Muscle of leg (tissue), 11 donors: ENCODE results near the gene PRG3. TPM values are rescaled to one million over a fixed set of nuclear protein-coding genes. Genes with fewer than 3 reads are reported as not detected.

ENCODE experiments used
- DNase-seq: peaks from one replicate; pipeline ENCODE4 v3.0.0; 2013
- H3K27ac ChIP-seq: one replicate; pipeline ENCODE4 v1.5.1; 2013; ENCODE audit warnings: mild to moderate bottlenecking, low read length, control low read depth
- H3K27me3 ChIP-seq: one replicate; pipeline ENCODE4 v1.6.1; 2013; ENCODE audit warnings: low read length; ENCODE audit not compliant: control insufficient read depth, insufficient read depth
- H3K36me3 ChIP-seq: one replicate; pipeline ENCODE4 v1.6.1; 2013; ENCODE audit warnings: low read length; ENCODE audit not compliant: control insufficient read depth, insufficient read depth
- H3K4me1 ChIP-seq: one replicate; pipeline ENCODE4 v1.6.1; 2013; ENCODE audit warnings: low read length; ENCODE audit not compliant: control insufficient read depth, insufficient read depth
- H3K4me3 ChIP-seq: one replicate; pipeline ENCODE4 v1.5.1; 2013; ENCODE audit warnings: low read length, control low read depth
- H3K9me3 ChIP-seq: replicated peaks from 2 replicates; pipeline ENCODE4 v1.6.1; 2013; ENCODE audit warnings: low read depth, low read length; ENCODE audit not compliant: control insufficient read depth
- WGBS: methylation state at CpG from one replicate; pipeline ENCODE4 v1.1.5; 2013; ENCODE audit warnings: missing lambda C conversion rate; ENCODE audit not compliant: insufficient coverage; 5-methylcytosine and 5-hydroxymethylcytosine counted together
- polyA plus RNA-seq, 8 donors: library from polyadenylated mRNA; unstranded; fragments of 120-200 nt; gene quantifications; one replicate each; pipeline versions ENCODE4 v1.2.1 to v1.2.3, GENCODE V29; 2013; ENCODE audit warnings: inconsistent platforms in 1 of 8, low replicate concordance in 1 of 8; ENCODE audit not compliant: insufficient read length in 8 of 8, insufficient read depth in 1 of 8
- total RNA-seq: library from RNA; stranded (reverse); fragments of 120-200 nt; gene quantifications from one replicate; pipeline ENCODE4 v1.2.4, GENCODE V29; 2013

Gene PRG3
- total and polyA plus RNA-seq, 9 donors = 0.14 to 1.3 (median 0.33) TPM; not detected in 2

GRCh38 chr11:57399972-57400578 is 19.1 kb upstream of the PRG3 start:
- H3K9me3 ChIP-seq = no peaks in the 10 kb centered on the region
- H3K27me3 ChIP-seq = no peaks in the 10 kb centered on the region
- 89% methylated on average over 1 of the region's 4 CpGs for WGBS
- no peak overlapping the region for H3K4me3 ChIP-seq
- no peak for DNase-seq
- no peak overlapping the region for H3K27ac ChIP-seq
- H3K36me3 ChIP-seq = no peaks in the 10 kb centered on the region
- H3K4me1 ChIP-seq = no peaks in the 10 kb centered on the region

- Histone ChIP-seq H3K9me3 (no peaks in the 10 kb centered on the region), H3K4me3 (no peak overlapping the region), H3K27me3 (no peaks in the 10 kb centered on the region), H3K27ac (no peak overlapping the region), H3K36me3 (no peaks in the 10 kb centered on the region), H3K4me1 (no peaks in the 10 kb centered on the region)
- no peak for DNase-seq
- no CpG with 5 or more reads among the region's 5 CpGs for WGBS
Measured at GRCh38 chr11:57399221-57399620, 18.3 kb upstream of the PRG3 start.

GRCh38 chr11:57397394-57397990 is 16.5 kb upstream of the PRG3 start:
- Histone ChIP-seq H3K27me3 (no peaks in the 10 kb centered on the region), H3K9me3 (no peaks in the 10 kb centered on the region), H3K4me1 (no peaks in the 10 kb centered on the region), H3K36me3 (no peaks in the 10 kb centered on the region), H3K27ac (no peak overlapping the region), H3K4me3 (no peak overlapping the region)
- no peak for DNase-seq
- WGBS = 76% methylated on average over 4 of the region's 4 CpGs

- Histone ChIP-seq H3K4me3 (no peak overlapping the region), H3K4me1 (no peaks in the 10 kb centered on the region), H3K36me3 (no peaks in the 10 kb centered on the region), H3K27me3 (no peaks in the 10 kb centered on the region), H3K9me3 (no peaks in the 10 kb centered on the region), H3K27ac (no peak overlapping the region)
- 40% methylated on average over 1 of the region's 2 CpGs for WGBS
- DNase-seq = no peak
Measured at GRCh38 chr11:57396744-57397143, 15.8 kb upstream of the PRG3 start.

- Histone ChIP-seq H3K27me3 (no peaks in the 10 kb centered on the region), H3K36me3 (no peaks in the 10 kb centered on the region), H3K4me1 (no peaks in the 10 kb centered on the region), H3K27ac (no peak overlapping the region), H3K9me3 (no peaks in the 10 kb centered on the region), H3K4me3 (no peak overlapping the region)
- no peak for DNase-seq
- 89% methylated on average over 10 of the region's 11 CpGs for WGBS
Measured at GRCh38 chr11:57395905-57396623, 15.1 kb upstream of the PRG3 start.

GRCh38 chr11:57394203-57394965 is 13.4 kb upstream of the PRG3 start:
- H3K4me1 ChIP-seq = no peaks in the 10 kb centered on the region
- no peaks in the 10 kb centered on the region for H3K9me3 ChIP-seq
- no peaks in the 10 kb centered on the region for H3K27me3 ChIP-seq
- H3K27ac ChIP-seq = no peak overlapping the region
- no peaks in the 10 kb centered on the region for H3K36me3 ChIP-seq
- no peak for DNase-seq
- no peak overlapping the region for H3K4me3 ChIP-seq
- WGBS = 75% methylated on average over 4 of the region's 4 CpGs

GRCh38 chr11:57392763-57393105 is 11.8 kb upstream of the PRG3 start:
- no peak overlapping the region for H3K27ac ChIP-seq
- H3K4me1 ChIP-seq = no peaks in the 10 kb centered on the region
- peaks cover 4% of the 10 kb centered on the region for H3K27me3 ChIP-seq
- no CpG with 5 or more reads among the region's 4 CpGs for WGBS
- no peaks in the 10 kb centered on the region for H3K36me3 ChIP-seq
- H3K4me3 ChIP-seq = no peak overlapping the region
- no peaks in the 10 kb centered on the region for H3K9me3 ChIP-seq
- DNase-seq = no peak

GRCh38 chr11:57392066-57392762 is 11.3 kb upstream of the PRG3 start:
- DNase-seq = no peak
- peaks cover 4% of the 10 kb centered on the region for H3K27me3 ChIP-seq
- no peaks in the 10 kb centered on the region for H3K9me3 ChIP-seq
- no CpG with 5 or more reads among the region's 8 CpGs for whole genome bisulfite sequencing
- no peaks in the 10 kb centered on the region for H3K4me1 ChIP-seq
- no peak overlapping the region for H3K4me3 ChIP-seq
- H3K36me3 ChIP-seq = no peaks in the 10 kb centered on the region
- no peak overlapping the region for H3K27ac ChIP-seq

GRCh38 chr11:57391539-57391938 is 10.6 kb upstream of the PRG3 start:
- 63% methylated on average over 1 of the region's 2 CpGs for WGBS
- Histone ChIP-seq H3K36me3 (no peaks in the 10 kb centered on the region), H3K27me3 (peaks cover 4% of the 10 kb centered on the region), H3K4me3 (no peak overlapping the region), H3K27ac (no peak overlapping the region), H3K4me1 (peaks cover 5% of the 10 kb centered on the region), H3K9me3 (no peaks in the 10 kb centered on the region)
- no peak for DNase-seq

- H3K4me3 ChIP-seq = no peak overlapping the region
- no peak for DNase-seq
- WGBS = 92% methylated on average over 2 of the region's 3 CpGs
Measured at GRCh38 chr11:57391111-57391510, 10.2 kb upstream of the PRG3 start.

More at GRCh38 chr11:57391111-57391510, 10.2 kb upstream of the PRG3 start:
- Histone ChIP-seq H3K36me3 (no peaks in the 10 kb centered on the region), H3K4me1 (peaks cover 5% of the 10 kb centered on the region), H3K9me3 (no peaks in the 10 kb centered on the region), H3K27me3 (peaks cover 4% of the 10 kb centered on the region), H3K27ac (no peak overlapping the region)
